ENCODE data around the gene LALBA.
"Not testable (repeated sequence)": the region's sequence is repeated elsewhere in the genome, so short reads cannot be mapped to it uniquely, and the experiment has no call there.

Gene LALBA

GRCh38 chr12:48527891-48528670 is 41.8 kb downstream of the LALBA start:
- no peak for DNase-seq

- no peak for DNase-seq
These were observed 44.5 kb downstream of the LALBA start, which contains the start of gene OR8S1 for GRCh38 chr12:48525332-48525731. OR8S1 (plus strand) TSS chr12:48525632; CDS start chr12:48525632, 0 bp downstream.

GRCh38 chr12:48520381-48520780 is 49.5 kb downstream of the LALBA start:
- DNase-seq: not testable (repeated sequence)
